ENCODE results near the gene TMIE.

TMIE gene

DNA sequence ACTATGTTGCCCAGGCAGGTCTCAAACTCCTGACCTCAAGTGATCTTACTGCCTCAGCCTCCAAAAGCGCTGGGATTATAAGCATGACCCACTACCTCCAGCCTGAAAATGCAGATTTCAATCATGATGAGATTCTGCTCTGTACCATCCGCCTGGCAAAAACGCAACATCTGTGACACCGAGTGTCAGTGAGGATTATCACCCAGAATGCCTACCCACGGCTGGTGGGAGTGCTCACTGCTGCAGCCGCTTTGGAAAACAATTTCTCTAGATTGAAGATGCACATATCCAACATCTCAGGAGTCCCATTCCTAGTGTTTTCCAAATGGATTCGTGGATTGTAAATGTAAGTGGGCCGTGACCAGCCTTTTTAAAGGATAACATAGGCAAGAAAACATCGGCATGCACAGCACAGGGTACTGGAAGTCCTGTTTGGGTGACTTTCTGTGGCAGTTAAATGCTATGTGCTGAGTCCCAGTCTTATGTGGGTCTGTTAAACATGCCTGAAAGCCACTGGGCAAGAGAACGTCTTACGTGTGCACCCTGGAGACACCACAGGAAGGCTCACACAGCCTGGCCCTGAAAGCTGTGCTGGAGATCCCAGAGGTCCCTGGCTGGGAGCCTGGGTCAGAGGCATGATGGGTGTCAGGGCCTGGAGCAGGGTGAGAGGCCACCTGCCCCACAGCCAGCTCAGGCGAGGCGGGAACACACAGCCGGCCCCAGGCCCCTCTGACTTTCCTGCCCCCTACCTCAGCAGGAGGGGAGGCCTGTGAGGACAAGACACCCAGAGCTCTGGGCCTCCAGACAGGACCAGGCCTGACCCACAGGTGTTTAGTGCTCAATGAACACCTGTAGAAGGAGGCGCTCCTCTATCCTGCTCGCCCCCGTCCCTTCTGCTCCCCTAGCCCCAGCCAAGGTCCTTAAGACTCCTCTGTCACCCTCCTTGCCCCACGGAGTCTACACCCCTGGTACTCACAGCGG, 15.6 kb downstream of the TMIE start:
- Mint-ChIP-seq H3K36me3 (no peaks in the 10 kb centered on the region), H3K27ac (no peak overlapping the region), H3K4me3 (no peak overlapping the region), H3K4me1 (peaks cover 17% of the 10 kb centered on the region), H3K9me3 (no peaks in the 10 kb centered on the region)
- ATAC-seq (no peak), DNase-seq (ENCODE audit: low spot score in 2 of 2) (peak in 1 of 2 donors; percentile 42)

DNA sequence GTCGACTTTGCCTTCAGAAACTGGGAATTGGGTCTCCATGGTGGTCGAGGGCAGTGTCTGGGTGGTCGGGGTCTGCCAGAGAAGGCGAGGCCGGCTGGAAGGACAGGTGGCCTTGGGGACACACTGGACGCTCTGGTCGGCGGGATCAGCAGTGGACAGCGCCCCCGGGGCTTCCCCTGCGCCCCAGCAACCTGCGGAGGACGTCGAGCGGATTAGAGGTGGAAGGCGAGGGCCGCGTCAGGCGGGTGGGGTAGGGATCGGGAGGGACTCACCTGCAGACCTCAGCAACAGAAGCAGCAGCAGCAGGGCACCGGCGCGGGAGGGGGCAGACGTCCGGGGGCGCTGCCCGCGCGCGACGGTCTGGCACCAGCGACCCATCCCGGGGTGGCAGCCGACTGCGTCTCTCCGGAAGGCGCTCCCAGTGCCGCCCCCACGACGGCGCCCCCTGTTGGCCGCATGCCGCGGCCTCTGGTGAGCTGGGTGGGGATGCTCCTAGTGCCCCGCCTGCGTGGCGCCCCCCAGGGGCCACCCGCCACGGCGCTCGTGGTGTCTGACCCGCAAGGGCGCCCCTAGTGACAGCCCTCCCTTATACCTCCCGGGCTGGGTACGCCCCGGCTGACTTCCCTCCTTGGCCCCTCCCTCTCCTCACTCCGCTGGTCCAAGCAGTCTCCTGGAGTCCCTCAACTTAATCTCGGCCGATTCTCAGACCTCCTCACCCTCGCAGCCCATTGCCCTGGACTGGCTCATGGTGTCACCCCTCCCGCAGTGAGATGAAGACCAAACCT, 16.4 kb downstream of the TMIE start, which contains the start of gene PRSS50:
PRSS50 (minus strand) TSS at position 423 of the 785 bp plus-strand sequence; CDS start at position 378, 45 bp downstream.
- DNase-seq (ENCODE audit: low spot score in 2 of 2): peak in 1 of 2 donors; percentile 51
- Mint-ChIP-seq H3K27ac (no peak within 1 kb of the TSS), H3K4me3 (no peak within 1 kb of the TSS), H3K9me3 (no peaks in the 10 kb centered on the region), H3K4me1 (peaks cover 17% of the 10 kb centered on the region), H3K36me3 (no peaks in the 10 kb centered on the region)
- ATAC-seq: no peak

DNA sequence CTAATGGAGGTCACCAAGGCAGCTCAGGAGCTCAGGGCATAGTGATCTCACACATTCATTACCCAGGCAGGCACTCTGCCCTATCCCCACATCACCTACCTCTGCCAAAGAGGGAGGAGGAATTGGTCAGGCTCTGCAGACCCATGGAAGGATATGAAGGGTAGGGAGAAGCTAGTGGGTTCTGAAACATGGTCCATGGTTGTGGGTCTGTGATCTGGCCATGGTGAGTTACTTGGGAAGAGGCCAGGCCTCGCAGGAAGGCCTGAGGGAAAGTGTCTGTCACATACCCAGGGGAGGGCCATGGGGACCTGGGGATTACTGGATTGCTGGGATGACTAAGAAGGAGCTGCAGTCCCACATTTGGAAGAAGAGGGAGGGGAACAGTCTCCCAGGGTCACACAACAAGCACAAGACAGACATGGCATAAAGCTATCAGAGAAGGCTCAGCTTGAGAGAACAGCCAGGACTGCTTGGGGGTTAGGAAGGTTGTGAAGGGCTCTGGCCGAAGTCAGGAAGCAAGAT, 17.9 kb downstream of the TMIE start:
- Mint-ChIP-seq H3K4me1 (peaks cover 4% of the 10 kb centered on the region), H3K4me3 (no peak overlapping the region), H3K9me3 (no peaks in the 10 kb centered on the region), H3K36me3 (no peaks in the 10 kb centered on the region), H3K27ac (peak overlapping the region; percentile 20)
- DNase-seq (ENCODE audit: low spot score in 2 of 2) (peak in 1 of 2 donors; percentile 26), ATAC-seq (no peak)

DNA sequence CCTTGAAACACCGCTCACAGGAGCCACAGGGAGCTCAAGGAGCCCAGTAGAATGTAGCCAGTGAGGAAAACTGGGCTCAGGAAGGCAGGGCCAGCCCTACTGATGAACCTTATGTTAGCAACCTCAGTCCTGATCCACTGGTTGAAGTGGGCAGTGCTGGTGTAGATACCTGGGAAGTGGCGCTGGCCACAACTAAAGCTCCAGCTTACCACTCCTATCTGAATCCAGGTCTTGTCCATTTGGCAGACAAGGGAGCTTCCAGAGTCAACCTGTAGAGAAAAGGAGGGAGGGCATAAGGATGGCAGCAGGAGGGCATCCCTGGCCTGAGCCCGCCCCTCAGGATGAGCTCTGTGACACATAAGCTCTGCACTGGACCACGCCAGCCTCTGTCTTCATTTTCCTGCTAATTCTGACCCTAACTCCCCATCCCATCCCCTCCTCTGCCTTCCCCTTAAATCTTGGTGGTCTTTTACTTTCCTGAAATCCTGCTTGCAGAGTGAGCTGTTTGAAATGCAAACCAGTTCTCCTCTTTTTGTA, 18.6 kb downstream of the TMIE start:
- peaks cover 6% of the 10 kb centered on the region for H3K4me1 Mint-ChIP-seq
- H3K36me3 Mint-ChIP-seq: no peaks in the 10 kb centered on the region
- no peak for ATAC-seq
- no peaks in the 10 kb centered on the region for H3K9me3 Mint-ChIP-seq
- H3K4me3 Mint-ChIP-seq: no peak overlapping the region
- no peak overlapping the region for H3K27ac Mint-ChIP-seq
- DNase-seq (ENCODE audit: low spot score in 2 of 2): peak in 1 of 2 donors; percentile 38

DNA sequence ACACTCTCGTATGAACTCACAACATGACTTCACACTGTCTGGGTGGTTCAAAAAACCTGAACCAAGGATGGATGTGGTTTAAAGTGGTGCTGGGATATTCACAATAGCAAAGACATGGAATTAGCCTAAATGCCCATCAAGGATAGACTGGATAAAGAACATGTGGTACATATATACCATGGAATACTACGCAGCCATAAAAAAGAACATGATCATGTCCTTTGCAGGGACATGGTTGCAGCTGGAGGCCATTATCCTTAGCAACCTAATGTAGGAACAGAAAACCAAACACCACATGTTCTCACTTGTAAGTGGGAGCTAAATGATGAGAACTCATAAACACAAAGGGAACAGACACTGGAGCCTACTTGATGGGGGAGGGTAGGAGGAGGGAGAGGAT, 19.8 kb downstream of the TMIE start:
- ATAC-seq (no peak), DNase-seq (ENCODE audit: low spot score in 2 of 2) (peak in 1 of 2 donors; percentile 8)
- Mint-ChIP-seq H3K4me3 (no peak overlapping the region), H3K4me1 (peaks cover 6% of the 10 kb centered on the region), H3K36me3 (no peaks in the 10 kb centered on the region), H3K9me3 (no peaks in the 10 kb centered on the region), H3K27ac (no peak overlapping the region)

DNA sequence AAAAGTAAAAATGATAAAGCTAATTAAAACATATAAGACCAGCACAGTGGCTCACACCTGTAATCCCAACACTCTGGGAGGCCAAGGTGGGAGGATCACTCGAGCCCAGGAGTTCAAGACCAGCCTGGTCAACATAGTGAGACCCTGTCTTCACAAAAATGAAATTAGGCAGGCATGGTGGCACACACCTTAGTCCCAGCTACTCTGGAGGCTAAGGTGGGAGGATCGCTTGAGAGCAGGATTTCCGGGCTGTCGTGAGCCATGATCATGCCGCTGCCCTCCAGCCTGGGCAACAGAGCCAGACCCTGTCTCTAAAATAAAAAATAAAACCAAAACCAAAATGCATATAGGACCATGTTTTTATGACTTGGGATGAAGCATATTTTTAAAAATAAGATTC, 21.3 kb downstream of the TMIE start:
- DNase-seq (ENCODE audit: low spot score in 2 of 2) (no peak), ATAC-seq (no peak)
- Mint-ChIP-seq H3K27ac (no peak overlapping the region), H3K4me1 (peaks cover 6% of the 10 kb centered on the region), H3K4me3 (no peak overlapping the region), H3K36me3 (no peaks in the 10 kb centered on the region), H3K9me3 (no peaks in the 10 kb centered on the region)

DNA sequence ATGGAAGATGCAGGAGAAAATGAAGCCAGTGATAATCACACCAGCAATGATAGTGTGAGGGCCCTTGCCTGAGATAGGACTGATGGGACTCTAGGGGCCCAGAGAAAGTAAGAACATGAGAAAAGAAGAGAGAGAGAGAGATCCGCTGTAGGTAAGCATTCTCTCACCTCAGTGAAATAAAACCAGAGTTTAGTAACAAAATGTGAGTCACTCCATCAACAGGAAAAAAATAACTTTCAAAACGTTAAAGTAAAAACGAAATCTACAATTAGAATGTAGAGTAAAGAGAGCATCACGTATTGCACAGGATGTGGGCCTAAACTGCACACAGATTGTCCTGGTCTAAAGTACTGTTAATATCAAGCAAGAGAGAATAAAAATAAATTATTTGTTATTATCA, 23.2 kb downstream of the TMIE start:
- ATAC-seq: peak; percentile 89
- H3K36me3 Mint-ChIP-seq: no peaks in the 10 kb centered on the region
- no peaks in the 10 kb centered on the region for H3K9me3 Mint-ChIP-seq
- H3K27ac Mint-ChIP-seq: peak overlapping the region; percentile 10
- no peak overlapping the region for H3K4me3 Mint-ChIP-seq
- DNase-seq (ENCODE audit: low spot score in 2 of 2): no peak
- H3K4me1 Mint-ChIP-seq: peaks cover 6% of the 10 kb centered on the region

DNA sequence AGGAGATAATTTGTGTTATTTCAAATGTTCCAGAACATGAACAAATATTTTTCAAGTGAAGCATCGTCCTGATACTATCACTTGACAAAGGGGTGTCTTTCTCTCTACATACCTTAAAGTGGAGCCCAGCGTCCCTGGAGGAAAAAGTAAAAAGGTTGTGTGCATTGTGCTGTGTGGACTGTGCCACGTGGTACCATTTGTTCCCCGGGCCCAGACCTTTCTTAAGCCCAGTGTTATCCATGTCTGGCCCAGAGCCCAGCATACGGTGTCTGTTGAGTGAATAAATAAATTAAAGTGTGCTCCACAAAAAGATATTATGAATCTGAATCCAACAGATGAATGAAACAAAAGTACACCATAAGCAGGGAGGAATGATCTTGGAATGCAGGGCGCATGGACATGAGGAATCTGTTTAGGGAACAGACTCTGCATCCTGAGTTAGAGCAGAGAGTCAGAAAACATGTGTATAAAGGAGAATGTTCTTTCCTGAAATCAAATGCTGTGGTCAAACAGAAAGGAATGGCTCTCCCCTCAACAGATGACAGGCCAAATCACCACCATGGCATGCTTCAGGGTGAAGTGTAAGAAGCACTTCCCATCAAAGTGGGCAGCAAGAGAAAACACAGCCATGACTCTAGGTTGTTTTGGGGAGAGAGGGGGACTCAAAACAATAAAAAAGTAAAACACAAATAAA, 24.6 kb downstream of the TMIE start:
- DNase-seq (ENCODE audit: low spot score in 2 of 2): peak in 1 of 2 donors; percentile 32
- Mint-ChIP-seq H3K4me1 (peaks cover 6% of the 10 kb centered on the region), H3K9me3 (no peaks in the 10 kb centered on the region), H3K27ac (no peak overlapping the region), H3K4me3 (no peak overlapping the region), H3K36me3 (no peaks in the 10 kb centered on the region)
- ATAC-seq: no peak

DNA sequence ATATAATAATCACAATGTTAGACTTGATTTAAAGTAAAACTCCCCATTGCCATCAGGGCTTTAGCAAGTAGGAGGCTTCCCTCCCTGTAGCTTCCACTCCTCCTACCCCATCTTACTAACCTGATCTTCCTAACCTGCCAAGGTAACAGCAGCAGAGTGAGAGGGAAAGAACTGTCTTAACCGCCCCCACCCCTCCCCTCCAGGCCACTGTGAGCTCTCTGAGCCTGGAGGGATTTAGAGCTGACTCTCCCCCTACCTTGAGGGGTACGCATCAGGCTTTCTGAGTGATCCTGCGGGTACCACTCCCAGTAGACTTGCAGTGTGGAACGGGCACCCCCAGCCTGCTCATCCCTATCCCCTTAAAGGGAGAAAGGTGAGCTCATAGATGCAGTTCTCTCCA, 27.8 kb downstream of the TMIE start:
- Mint-ChIP-seq H3K4me1 (peaks cover 6% of the 10 kb centered on the region), H3K9me3 (no peaks in the 10 kb centered on the region), H3K27ac (no peak overlapping the region), H3K36me3 (no peaks in the 10 kb centered on the region), H3K4me3 (no peak overlapping the region)
- DNase-seq (ENCODE audit: low spot score in 2 of 2): peak in 1 of 2 donors; percentile 41
- ATAC-seq: no peak

DNA sequence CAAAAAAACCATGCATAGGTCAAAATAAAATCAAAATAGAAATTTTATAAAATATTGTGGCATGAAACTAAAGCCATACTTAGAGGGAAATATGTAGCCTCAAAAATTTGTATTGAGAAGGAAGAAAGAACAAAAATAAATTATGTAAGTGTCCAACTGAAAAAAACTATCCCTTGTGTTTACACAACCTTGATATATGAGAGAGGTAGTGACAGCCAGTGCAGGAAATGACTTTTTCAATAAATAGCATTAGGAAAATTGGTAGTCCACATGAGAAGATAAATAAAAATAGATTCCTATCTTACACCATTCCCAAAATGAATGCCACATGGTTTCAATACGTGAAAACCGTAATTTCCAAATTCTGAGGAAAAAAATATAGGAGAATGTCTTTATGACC, 29.6 kb downstream of the TMIE start:
- Mint-ChIP-seq H3K27ac (no peak overlapping the region), H3K36me3 (no peaks in the 10 kb centered on the region), H3K9me3 (no peaks in the 10 kb centered on the region), H3K4me3 (no peak overlapping the region), H3K4me1 (no peaks in the 10 kb centered on the region)
- ATAC-seq: no peak
- no peak for DNase-seq (ENCODE audit: low spot score in 2 of 2)

DNA sequence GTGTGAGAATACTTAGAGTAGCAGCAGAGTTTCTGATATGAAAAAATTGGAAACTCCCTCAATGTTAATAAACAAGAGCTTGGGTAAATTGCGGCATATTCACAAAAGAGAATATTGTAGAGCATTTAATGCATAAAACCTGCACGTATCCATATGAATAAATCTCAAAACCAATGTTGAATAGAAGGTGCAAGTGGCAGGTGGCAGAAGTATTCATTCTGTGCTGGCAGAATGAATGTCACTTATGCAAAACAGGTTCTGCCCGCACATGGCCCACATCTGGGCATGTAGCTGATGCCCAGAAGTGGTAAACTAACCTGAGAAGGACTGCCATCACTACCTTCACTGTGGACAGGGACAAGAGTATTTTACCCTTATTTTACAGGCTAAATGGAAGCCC, 30.6 kb downstream of the TMIE start:
- no peak for ATAC-seq
- Mint-ChIP-seq H3K4me3 (no peak overlapping the region), H3K4me1 (no peaks in the 10 kb centered on the region), H3K27ac (no peak overlapping the region), H3K9me3 (no peaks in the 10 kb centered on the region), H3K36me3 (no peaks in the 10 kb centered on the region)
- no peak for DNase-seq (ENCODE audit: low spot score in 2 of 2)

DNA sequence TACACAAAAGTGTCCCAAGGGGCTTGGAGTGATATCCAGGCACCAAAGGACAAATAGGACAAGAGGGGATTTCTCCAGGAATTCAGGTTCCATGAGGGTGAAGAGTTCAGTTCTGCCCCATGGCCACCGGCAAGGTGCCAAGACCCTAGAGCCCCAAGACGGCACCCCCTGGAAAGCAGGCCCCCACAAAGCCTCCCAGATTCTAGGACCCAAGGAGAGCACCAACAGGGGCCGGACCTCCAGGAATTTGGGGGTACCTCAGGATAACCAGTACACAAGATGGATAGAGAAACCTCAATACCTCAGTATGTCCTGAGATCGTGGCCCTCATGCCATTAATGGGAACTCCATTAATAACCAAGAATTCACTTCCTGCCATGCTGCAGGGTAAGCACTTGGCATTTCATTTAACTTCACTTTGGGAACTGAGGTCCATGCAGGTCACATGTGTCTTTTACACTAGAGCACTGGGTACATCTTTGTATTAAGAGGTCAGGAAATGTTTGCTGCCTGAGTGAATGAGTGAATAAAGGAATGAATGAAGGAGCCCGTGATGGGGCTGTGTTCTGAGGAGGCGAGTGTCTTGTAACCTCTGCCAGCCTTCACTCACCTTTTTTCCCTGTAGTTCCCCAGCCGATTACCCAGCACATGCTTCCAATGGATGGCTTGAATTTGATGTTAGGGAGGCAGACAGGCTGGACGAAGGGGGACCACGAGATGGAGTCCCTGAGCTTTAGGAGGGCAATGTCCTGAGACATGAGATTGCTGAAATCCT, 32.0 kb downstream of the TMIE start:
- DNase-seq (ENCODE audit: low spot score in 2 of 2): peak in 1 of 2 donors; percentile 36
- H3K27ac Mint-ChIP-seq: no peak overlapping the region
- no peak overlapping the region for H3K4me3 Mint-ChIP-seq
- no peaks in the 10 kb centered on the region for H3K4me1 Mint-ChIP-seq
- no peaks in the 10 kb centered on the region for H3K36me3 Mint-ChIP-seq
- no peak for ATAC-seq
- no peaks in the 10 kb centered on the region for H3K9me3 Mint-ChIP-seq

DNA sequence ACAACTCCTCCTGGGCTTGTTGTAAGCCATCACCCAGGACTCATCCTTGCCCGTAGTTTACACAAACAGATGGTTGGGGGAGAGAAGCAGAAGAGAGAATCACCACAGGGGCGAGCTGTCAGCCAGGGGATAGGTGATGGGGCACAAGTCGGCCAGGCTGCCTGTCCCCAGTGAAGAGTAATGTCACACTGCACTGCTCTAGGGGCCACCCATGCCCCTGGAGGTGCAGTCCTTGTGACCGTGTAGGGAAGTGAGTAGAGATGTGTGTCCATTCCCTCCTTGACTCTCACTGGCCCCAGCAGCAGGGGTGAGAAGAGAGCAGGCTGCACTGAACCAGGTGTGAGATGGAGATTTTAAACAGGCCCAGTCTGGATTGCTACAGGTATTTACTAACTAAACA, 33.6 kb downstream of the TMIE start:
- H3K4me1 Mint-ChIP-seq: no peaks in the 10 kb centered on the region
- peak in 1 of 2 donors; percentile 32 for DNase-seq (ENCODE audit: low spot score in 2 of 2)
- no peak overlapping the region for H3K4me3 Mint-ChIP-seq
- no peaks in the 10 kb centered on the region for H3K36me3 Mint-ChIP-seq
- no peak overlapping the region for H3K27ac Mint-ChIP-seq
- H3K9me3 Mint-ChIP-seq: no peaks in the 10 kb centered on the region
- peak; percentile 24 for ATAC-seq

Measured in stimulated activated effector memory CD8-positive, alpha-beta T cell treated with anti-CD3 and anti-CD28 coated beads, Interleukin-12 subunit alpha, Interleukin-12 subunit beta, amount 100 ng/mL, for 72 hours (primary cell).